GM18867 (cell line): Measurements from ENCODE around the gene ZDHHC14.
"Not testable (repeated sequence)": the region's sequence is repeated elsewhere in the genome, so short reads cannot be mapped to it uniquely, and the experiment has no call there.

ENCODE experiments used
- ATAC-seq: cut with Tn5 transposase; IDR thresholded peaks from one replicate; pipeline ENCODE4 v1.9.1; 2021; ENCODE audit warnings: mild to moderate bottlenecking, moderate library complexity; ENCODE audit not compliant: unreplicated experiment

Gene ZDHHC14

DNA sequence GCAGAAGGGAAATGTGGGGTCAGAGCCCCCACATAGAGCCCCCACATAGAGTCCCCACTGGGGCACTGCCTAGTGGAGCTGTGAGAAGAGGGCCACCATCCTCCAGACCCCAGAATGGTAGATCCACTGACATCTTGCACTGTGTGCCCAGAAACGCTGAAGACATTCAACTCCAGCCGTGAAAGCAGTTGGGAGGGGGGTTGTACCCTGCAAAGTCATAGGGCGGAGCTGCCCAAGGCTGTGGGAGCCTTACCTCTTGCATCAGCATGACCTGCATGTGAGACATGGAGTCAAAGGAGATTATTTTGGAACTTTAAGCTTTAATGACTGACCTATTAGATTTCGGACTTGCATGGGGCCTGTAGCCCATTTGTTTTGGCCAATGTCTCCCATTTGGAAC, 209.7 kb downstream of the ZDHHC14 start:
- not testable (repeated sequence) for ATAC-seq

GRCh38 chr6:157592541-157592940, 211.6 kb downstream of the ZDHHC14 start:
- ATAC-seq, result no peak

GRCh38 chr6:157592980-157593379, 212.0 kb downstream of the ZDHHC14 start:
- no peak for ATAC-seq

GRCh38 chr6:157593596-157593995, 212.6 kb downstream of the ZDHHC14 start:
- no peak for ATAC-seq

GRCh38 chr6:157594292-157594691, 213.3 kb downstream of the ZDHHC14 start:
- ATAC-seq, result no peak

DNA sequence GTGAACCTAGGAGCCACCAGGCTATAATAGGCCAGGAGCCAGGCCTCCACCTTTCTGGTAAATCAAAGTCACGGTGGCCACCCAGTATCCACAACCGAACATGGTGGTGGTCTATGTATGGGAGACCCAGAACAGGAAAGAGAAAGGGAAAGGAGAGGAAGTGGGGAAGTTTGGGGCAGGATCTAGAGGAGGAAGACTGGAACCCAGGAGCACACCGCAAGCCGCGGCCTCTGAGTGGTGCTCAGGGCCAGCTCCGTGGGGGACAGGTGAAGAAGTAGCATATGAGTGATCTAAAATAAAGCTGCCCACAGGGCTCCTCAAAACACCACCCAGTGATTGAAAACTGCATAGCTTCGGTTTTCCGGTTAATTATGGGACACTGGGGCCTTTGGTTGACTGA, 214.8 kb downstream of the ZDHHC14 start:
- no peak for ATAC-seq

DNA sequence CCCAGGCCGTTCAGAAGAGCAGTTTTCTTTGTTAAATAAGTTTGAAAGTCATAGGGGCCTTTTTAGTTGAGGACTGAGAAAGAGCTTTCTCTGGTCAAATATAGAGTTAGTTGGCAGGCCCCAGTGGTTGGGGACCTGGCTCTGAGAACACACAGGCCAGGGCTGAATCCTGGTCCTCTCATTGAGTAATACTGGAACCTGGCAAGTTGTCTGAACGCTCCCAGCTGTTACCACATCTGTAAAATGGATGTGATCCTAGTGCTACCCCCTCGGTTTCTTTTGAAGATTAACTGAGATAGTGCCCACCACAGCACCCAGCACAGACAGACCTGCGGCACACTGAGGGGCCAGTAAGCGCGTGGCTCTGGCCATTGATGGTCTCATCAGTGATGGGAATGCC, 215.5 kb downstream of the ZDHHC14 start:
- no peak for ATAC-seq

DNA sequence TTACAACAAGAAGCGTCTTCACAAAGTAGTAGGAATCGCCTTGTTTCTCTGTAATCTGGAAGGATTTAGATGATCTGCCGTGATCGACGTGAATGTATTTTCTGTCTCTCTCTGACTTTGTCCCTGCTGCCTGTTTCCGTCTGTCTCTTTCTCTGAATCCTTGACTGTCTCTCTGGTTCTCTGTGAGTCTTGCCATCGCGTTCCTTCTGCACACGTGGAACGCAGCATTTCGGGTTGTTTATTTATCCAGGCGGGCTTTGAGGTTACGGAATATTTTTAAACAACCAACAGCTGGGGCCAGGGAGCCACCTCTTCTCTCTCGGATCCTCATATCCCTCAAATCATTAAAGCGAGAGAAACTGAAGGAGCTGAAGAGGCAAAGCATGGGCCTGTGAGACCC, 215.9 kb downstream of the ZDHHC14 start:
- ATAC-seq, result no peak

- ATAC-seq, result peak; percentile 41
Measured at GRCh38 chr6:157597461-157598312, 216.7 kb downstream of the ZDHHC14 start.

GRCh38 chr6:157599191-157599590, 218.2 kb downstream of the ZDHHC14 start:
- ATAC-seq, result no peak

DNA sequence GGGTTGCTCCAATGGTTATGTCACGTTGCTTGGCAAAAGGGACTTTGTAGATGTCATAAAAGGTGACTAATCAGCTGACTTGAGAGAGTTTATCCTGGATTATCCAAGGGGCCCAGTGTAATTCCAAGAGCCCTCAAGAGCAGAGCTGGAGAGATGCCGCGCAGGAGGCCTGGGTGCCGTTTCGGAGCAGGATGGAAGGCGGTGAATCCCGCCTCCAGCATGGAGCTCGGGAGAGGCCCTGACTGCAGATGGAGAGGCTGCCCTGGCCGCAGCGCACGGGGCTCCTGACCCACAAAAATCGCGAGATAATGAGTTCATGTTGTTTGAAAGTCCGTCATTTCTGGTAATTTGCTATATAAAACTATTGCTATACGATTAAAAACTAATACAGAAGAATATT, 219.8 kb downstream of the ZDHHC14 start:
- no peak for ATAC-seq

DNA sequence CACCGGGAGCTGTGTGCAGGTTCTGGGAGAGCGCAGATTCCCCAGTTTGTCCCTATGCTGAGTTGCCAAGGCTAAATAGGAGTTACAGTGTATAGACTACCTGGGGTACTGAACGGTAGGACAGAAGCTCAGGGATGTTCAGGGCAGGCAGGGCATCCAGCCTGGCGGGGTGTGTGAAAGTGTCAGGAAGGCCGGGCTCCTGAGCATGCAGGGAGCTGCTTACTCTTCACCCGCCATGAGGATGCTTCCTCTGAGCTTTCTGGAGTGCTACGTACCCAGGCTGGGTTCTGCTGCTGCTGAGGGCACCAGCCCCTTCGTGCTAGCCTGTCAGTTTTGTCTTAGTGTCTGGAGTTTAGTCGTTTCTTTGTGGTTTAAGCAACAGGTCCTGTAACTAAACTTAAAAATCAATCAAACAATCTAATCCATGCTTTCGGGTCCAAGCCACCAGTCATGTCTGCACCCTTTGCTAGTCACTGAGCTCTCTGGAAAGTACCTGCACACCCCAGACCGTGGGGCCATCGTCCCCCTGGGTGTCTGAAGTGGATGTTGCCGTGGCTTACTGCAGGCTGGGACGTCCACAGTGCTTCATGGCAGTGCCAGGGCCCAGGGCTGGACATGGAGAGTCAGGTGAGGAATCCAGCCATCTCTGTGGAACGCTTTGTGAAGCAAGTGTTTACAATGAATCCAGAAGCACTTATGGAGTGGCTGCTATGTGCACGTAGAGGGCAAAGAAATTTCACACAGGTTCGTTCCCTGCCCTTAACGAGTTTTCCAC, 221.7 kb downstream of the ZDHHC14 start:
- no peak for ATAC-seq

DNA sequence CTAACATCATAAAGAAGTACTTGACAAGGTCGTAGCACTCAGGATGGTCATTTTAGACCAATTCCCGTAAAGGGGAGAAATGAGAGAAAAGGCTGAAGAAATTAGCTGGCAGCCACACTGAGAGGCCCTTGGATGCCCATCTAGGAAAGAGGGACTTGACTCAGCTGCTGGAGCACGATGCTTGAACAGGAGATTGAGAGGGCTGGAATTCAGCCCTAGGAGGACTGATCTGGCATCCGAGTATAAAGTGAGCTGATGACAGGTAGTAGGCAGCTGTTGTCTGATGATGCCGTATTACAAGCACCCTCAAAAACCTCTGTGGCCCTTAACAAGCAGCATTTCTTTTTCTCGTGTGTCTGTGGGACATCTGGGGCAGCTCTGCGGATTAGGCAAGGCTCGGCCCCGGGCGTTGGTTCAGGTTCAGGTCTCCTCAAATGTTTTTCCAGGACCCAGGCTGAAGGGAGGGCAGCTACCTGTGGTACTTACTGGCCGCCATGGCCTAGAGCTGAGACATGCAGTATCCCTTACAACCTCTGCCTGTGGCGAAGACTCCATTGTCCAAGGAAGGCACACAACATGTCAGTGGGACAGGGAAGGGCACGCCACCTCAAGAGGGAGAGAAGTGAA, 222.4 kb downstream of the ZDHHC14 start:
- ATAC-seq, result no peak

GRCh38 chr6:157603971-157604370, 223.0 kb downstream of the ZDHHC14 start:
- ATAC-seq, result no peak

- no peak for ATAC-seq
Measured at GRCh38 chr6:157604816-157605215, 223.8 kb downstream of the ZDHHC14 start.

GRCh38 chr6:157605484-157605883, 224.5 kb downstream of the ZDHHC14 start:
- ATAC-seq, result no peak

GRCh38 chr6:157606516-157606915, 225.5 kb downstream of the ZDHHC14 start:
- no peak for ATAC-seq

GRCh38 chr6:157607317-157608109, 226.5 kb downstream of the ZDHHC14 start:
- ATAC-seq, result peak; percentile 80

- no peak for ATAC-seq
Measured at GRCh38 chr6:157608221-157609075, 227.5 kb downstream of the ZDHHC14 start.

DNA sequence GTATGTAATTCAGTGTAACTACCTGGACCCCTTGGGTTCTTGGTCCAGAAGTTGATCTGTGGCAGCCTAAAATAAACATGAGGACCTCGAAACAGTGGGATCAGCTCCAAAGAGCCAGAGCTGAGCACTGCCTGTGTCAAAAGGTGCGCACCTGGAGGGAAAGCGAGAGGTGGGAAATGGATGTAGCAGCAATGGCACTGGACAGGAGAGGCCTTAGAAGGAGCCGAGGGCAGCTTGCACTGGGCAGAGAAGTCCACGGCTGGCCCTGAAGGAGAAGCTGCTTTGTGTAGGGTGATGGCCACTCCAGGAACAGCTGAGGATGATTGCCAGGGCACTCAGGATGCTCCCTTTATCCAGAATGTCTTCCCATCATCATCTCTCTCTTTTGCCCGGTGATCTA, 228.1 kb downstream of the ZDHHC14 start:
- no peak for ATAC-seq
